CMK (cell line): ENCODE results near the gene TP73.

Experiments
- DNase-seq: peaks from one replicate; pipeline ENCODE4 v3.0.0-alpha.2; 2010; ENCODE audit warnings: low read depth

The TP73 gene

DNA sequence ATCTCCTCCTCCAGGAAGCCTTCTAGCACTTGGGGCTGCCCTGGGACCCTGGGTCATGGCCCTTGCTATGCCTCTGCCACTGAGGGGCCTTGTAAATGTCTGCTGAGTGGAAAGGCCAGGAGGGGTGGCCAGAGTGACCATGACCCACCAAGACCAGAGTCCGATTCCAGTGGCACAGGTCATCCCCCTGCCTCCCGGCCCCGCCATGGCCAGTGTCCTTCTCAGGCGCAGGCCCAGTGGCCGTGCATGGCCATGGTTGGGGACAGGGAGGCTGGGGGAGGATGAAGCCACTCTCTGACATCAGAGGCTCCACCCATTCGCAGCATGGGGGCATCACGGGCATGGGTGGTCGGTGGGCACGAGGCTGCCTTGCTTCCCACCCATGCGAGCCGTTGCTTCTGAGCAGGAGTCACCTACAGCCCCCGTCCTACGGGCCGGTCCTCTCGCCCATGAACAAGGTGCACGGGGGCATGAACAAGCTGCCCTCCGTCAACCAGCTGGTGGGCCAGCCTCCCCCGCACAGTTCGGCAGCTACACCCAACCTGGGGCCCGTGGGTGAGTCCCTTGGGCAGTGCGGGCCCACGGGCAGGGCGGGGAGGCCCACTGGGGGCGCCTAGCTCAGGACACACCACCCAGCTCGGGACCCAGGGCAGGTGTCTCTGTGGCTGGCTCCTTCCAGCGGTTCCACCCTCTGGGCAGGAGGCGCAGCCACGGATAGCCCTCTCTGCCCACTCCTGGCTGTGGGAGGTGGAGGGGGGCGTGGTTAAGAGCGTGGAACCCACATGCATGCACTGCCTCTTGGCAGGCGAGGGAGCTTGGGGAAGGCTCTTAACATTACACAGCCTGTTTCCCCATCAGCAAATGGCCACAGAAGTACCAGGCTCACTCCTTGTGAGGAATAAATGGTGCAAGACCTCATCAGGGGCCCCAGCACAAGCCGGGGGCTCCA, 77.6 kb downstream of the TP73 start:
- no peak for DNase-seq

- no peak for DNase-seq
These were observed 78.4 kb downstream of the TP73 start for GRCh38 chr1:3730543-3731247.

DNA sequence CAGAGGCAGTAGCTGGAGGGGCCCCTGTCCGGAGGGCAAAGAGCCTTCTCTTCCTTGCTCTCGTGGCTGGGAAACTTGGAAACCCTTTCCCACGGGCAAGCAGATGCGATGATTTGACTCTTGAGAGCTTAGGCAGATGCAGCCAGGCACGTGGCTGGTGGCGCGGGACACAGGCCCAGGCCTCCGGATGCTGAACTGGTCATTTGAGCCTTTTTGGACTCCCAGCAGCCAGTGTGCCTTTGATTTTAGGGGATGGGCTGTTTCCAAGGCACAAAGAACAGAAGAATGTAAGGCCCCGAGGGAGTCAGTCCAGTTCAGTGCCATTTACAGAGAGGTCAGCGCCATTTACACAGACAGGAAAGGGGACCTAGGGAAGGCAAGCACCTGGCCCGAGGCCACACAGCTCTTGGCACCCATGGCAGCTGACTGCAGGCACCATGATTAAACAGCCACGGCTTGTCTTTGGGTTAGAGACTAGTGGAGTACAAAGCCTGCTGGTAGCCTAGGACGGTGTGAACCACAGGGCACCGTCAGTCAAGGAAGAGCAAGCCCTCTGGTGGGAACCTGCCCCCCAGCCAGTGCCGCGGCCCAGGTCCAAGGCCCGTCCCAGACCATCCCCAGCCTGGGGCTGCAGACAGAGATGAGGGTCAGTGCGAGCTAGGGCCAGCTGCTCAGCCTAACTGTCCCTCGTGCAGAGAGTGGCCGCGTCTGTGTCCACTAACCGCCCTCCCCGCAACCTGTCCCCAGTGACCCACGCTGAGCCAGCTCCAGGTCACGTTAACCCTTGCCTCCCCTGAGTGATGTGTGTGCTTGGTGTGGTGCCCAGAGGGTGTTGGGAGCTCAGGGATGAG, 79.5 kb downstream of the TP73 start:
- DNase-seq, result no peak

DNA sequence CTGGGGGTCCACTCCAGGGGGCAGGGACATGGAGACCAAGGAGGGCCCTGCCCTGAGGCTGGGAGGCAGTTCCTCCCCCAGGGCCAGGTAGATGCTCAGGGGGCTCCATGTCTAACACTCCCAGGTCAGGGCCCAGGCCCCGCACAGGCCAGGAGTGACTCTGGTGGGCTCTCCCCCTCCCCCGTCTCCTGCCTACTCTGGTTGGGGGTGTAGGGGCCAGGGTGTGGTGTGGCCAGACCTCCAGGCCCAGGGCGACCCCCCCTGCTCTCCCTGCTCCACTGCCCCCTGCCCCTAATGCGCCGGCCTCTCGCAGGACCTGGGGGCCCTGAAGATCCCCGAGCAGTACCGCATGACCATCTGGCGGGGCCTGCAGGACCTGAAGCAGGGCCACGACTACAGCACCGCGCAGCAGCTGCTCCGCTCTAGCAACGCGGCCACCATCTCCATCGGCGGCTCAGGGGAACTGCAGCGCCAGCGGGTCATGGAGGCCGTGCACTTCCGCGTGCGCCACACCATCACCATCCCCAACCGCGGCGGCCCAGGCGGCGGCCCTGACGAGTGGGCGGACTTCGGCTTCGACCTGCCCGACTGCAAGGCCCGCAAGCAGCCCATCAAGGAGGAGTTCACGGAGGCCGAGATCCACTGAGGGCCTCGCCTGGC, 80.2 kb downstream of the TP73 start:
- no peak for DNase-seq

GRCh38 chr1:3733094-3733882, 81.0 kb downstream of the TP73 start:
- DNase-seq, result no peak

- DNase-seq, result no peak
These were observed 81.7 kb downstream of the TP73 start for GRCh38 chr1:3733883-3734589.

GRCh38 chr1:3734602-3735001, 82.3 kb downstream of the TP73 start:
- no peak for DNase-seq

GRCh38 chr1:3735027-3735681, 82.8 kb downstream of the TP73 start:
- no peak for DNase-seq

DNA sequence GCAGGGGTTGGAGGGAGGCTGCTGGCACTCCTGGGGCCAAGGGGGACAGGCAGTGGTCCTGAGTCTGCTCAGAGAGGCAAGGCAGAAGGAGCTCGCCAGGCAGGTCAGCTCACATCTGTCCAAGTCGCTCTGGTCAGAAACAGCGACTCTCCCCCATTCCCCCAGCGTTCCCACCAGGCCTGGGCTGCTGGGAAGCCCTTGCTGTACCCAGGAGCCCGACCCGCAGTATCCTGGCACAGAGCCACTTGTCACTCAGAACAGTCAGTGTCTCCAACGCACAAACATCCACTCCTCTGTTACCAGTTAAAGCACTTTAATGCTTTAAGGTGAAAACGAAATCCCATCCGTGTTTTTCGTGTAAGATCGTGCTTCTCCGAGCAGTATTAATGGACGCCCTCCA, 83.4 kb downstream of the TP73 start:
- no peak for DNase-seq

GRCh38 chr1:3736131-3736561, 83.8 kb downstream of the TP73 start:
- no peak for DNase-seq

DNA sequence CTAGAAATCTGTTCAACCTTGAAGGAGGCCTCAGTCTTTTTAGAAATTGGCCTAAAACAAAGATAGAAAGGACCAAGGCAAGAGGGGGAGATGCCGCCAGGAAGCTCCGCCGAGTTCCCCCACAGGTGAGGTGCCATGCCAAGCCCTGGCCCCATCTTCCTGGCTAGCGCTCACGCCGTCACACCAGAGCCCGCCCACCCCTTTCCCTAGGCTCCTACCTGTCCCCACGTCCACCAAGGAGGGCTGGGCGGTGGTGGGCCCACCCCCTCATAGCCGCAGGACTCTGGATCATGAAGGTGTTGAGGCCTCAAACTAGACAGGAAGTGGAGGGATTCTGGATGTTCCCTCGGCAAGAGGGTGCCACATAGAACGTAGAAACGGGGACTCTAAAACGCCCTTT, 84.4 kb downstream of the TP73 start:
- DNase-seq, result no peak

DNA sequence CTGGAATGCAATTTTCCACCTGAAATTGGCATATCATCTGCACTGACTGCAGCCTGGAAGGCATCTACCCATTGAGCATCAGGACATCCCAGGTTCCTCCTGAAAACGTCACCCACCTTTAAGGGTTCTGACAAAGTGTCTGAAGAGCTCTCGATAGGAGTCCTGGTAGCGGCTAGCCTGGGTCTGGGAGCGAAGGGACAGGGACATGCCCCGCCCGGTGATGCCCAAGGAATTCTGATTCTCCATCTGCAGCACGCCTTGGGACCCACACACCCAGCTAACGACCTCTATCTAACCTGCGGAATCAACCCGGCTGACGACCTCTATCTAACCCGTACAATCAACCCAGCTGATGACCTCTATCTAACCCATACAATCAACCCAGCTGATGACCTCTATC, 86.6 kb downstream of the TP73 start:
- no peak for DNase-seq

- DNase-seq, result no peak
These were observed 87.7 kb downstream of the TP73 start for GRCh38 chr1:3740042-3740441.

DNA sequence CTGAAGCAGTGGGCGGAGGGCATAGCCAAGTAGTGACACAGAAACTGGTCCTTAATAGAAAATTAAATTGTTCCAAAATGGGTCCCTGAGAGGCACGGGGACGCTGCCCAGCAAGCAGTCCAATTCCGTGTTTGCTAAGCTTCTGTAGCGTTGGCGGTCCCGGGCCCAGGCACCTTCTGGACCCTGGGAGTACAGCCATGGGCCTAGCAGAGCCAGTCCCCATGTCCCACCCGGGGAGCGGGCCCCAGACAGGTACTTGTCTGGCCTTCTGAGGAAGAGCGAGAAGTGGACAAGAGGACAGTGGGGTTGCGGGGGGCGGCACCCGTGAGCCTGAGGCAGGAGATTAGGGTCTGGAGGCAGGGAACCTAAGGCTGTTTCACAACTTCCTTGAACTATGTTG, 88.4 kb downstream of the TP73 start:
- no peak for DNase-seq

DNA sequence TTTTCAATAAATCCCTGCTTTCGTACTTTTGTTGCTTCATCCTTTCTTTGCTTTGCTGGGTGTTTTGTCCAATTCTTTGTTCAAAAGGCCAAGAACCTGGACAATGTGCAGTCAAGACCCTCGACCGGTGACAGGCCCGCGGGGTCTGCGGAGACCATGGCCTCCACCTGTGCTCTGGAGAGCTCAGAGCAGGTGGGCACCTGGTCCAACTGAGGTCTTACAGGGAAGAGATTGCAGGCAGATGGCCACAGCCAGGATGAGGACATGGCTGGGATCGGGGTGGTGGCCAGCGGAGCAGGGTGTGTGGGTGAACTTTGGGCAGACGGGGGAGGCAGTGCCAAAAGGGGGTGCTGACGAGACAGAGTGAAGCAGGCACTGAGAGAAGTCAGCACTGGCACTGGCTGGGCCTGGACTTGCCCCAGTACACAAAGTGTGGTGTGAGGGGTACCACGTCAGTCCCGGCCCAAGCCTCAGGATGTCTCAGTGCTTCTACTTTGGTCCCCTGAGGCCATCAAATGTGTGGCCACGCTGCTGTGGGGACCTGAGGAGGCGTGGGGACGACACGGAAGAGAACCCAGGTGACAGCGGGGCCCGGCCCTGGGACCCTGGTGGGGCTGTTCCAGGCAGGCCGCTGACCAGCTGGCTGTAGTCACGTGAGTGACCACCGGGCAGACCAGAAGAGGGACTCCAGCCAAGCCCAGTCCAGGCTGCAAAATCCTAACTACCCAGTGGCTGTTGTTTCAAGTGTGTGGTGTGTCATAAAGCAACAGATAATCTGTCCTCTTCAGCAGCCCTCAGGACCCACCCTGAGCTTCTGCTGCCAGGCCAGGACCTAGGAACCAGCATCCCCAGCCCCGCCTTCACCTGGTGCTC, 89.5 kb downstream of the TP73 start:
- no peak for DNase-seq

- DNase-seq, result no peak
These were observed 90.4 kb downstream of the TP73 start for GRCh38 chr1:3742439-3743298.

DNA sequence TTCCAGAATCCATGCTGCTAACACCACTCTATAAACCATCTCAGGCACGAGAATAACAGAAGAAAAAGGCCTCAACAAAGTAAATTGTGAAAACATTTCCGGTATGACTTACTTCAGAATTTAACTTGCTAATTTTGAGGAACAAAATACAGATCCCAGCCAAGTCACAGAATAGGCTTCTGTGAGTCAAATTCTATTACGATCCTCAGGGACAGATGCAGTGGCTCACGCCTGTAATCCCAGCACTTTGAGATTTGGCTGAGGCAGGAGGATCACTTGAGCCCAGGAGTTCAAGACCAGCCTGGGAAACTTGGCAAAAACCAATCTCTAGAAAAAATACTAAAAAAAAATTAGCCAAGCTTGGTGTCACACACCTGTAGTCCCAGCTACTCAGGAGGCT, 91.1 kb downstream of the TP73 start:
- no peak for DNase-seq

- no peak for DNase-seq
These were observed 91.5 kb downstream of the TP73 start for GRCh38 chr1:3743826-3744225.
